ENCODE measurements around the gene KRT84.

Gene KRT84

GRCh38 chr12:52400906-52401305, 15.5 kb upstream of the KRT84 start:
- no peak overlapping the region for H3K4me3 ChIP-seq (ENCODE audit: low read depth, low read length)
- no peak for DNase-seq (ENCODE audit: low read depth)
- no peak for TF ChIP-seq CTCF (IDR thresholded peaks at IDR 0.05; ENCODE audit: low read depth, low read length)
- TF ChIP-seq, protein P1, sequence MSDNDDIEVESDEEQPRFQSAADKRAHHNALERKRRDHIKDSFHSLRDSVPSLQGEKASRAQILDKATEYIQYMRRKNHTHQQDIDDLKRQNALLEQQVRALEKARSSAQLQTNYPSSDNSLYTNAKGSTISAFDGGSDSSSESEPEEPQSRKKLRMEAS (IDR thresholded peaks at IDR 0.05; ENCODE audit: low read depth, low read length) = no peak
- TF ChIP-seq POLR2A (IDR thresholded peaks at IDR 0.05; ENCODE audit: extremely low read depth, insufficient read length) = no peak
- TF ChIP-seq MYC (IDR thresholded peaks at IDR 0.05; ENCODE audit: low read depth, low read length) = no peak

- DNase-seq (ENCODE audit: low read depth) = no peak
Measured at GRCh38 chr12:52399756-52400155, 14.3 kb upstream of the KRT84 start.

GRCh38 chr12:52398176-52398575, 12.7 kb upstream of the KRT84 start:
- no peak for DNase-seq (ENCODE audit: low read depth)
- TF ChIP-seq, protein P1 (IDR thresholded peaks at IDR 0.05; ENCODE audit: low read depth, low read length) = no peak
- TF ChIP-seq MYC (IDR thresholded peaks at IDR 0.05; ENCODE audit: low read depth, low read length) = no peak
- TF ChIP-seq CTCF (IDR thresholded peaks at IDR 0.05; ENCODE audit: low read depth, low read length) = no peak
- no peak overlapping the region for H3K4me3 ChIP-seq (ENCODE audit: low read depth, low read length)

More at GRCh38 chr12:52399756-52400155, 14.3 kb upstream of the KRT84 start:
- TF ChIP-seq POLR2A (IDR thresholded peaks at IDR 0.05; ENCODE audit: extremely low read depth, insufficient read length) = no peak
- TF ChIP-seq MYC (IDR thresholded peaks at IDR 0.05; ENCODE audit: low read depth, low read length) = no peak
- TF ChIP-seq, protein P1 (IDR thresholded peaks at IDR 0.05; ENCODE audit: low read depth, low read length) = no peak
- TF ChIP-seq CTCF (IDR thresholded peaks at IDR 0.05; ENCODE audit: low read depth, low read length) = no peak
- H3K4me3 ChIP-seq (ENCODE audit: low read depth, low read length) = no peak overlapping the region

DNA sequence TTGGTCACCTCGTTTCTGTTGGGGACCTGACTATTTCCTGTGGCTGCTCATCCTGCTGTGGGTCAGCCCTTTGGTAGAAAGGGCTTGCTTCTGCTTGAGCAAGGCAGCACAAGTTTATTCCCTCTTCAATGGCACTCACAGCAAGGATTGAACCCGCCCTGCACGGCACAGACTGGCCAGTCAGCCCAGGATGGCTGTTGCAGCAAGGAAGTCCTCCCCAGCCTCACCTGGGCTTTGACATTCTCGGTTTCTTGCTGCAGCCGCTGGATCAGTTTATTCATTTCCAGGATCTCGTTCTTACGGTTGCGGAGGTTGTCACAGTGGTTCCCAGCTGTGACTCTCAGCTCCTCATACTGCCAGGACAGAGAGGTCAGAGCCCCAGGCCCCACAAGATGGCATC, 11.2 kb upstream of the KRT84 start:
- TF ChIP-seq MYC (IDR thresholded peaks at IDR 0.05; ENCODE audit: low read depth, low read length) (no peak), CTCF (IDR thresholded peaks at IDR 0.05; ENCODE audit: low read depth, low read length) (no peak), POLR2A (IDR thresholded peaks at IDR 0.05; ENCODE audit: extremely low read depth, insufficient read length) (no peak)
- TF ChIP-seq, protein P1 (IDR thresholded peaks at IDR 0.05; ENCODE audit: low read depth, low read length) = no peak
- DNase-seq (ENCODE audit: low read depth) = no peak
- no peak overlapping the region for H3K4me3 ChIP-seq (ENCODE audit: low read depth, low read length)

GRCh38 chr12:52395761-52396434, 10.4 kb upstream of the KRT84 start:
- DNase-seq (ENCODE audit: low read depth) = no peak
- H3K4me3 ChIP-seq (ENCODE audit: low read depth, low read length) = no peak overlapping the region
- no peak for TF ChIP-seq POLR2A (IDR thresholded peaks at IDR 0.05; ENCODE audit: extremely low read depth, insufficient read length)
- TF ChIP-seq CTCF (IDR thresholded peaks at IDR 0.05; ENCODE audit: low read depth, low read length) = peak; percentile 37

Measured in NB4 (cell line).